ENCODE data around the gene NOS1AP. TPM values are rescaled to one million over a fixed set of nuclear protein-coding genes. Genes with fewer than 3 reads are reported as not detected.

NOS1AP gene
- polyA plus RNA-seq, 1 of the 3 experiments (the other 2 are of a cell fraction) = 0.03 TPM

DNA sequence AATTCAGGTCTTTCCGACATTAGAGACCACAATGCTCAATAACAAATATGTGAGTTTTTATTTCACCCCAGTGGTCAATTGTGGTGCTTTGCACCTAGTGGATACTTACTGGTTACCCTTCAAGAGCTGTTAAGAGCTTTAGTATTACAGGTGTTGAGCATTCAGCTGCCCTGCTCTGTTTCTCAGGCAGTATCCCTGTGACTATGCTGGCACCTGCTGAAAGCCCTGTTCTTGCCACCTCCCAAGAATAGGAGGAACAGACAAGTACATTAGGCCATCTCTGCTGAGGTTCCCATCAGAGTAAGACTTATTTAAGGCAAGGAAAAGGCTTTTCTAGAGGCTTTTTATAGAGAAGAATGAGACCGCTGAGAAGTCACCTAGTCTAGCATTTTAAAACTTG, 60.8 kb downstream of the NOS1AP start:
- Histone ChIP-seq H4K20me1 (ENCODE audit: insufficient read depth) (no peaks in the 10 kb centered on the region), H2AFZ (ENCODE audit: low read depth) (no peak overlapping the region), H3K9me3 (no peaks in the 10 kb centered on the region), H3K4me3 (ENCODE audit: low read depth in 2 of 2, low read length in 1 of 2) (no peak overlapping the region), H3K27ac (ENCODE audit: low read depth in 2 of 2, low read length in 1 of 2) (no peak overlapping the region), H3K9ac (no peak overlapping the region), H3K4me2 (no peak overlapping the region), H3F3A (replicated peaks; ENCODE audit: insufficient read depth) (no peaks in the 10 kb centered on the region), H3K9me2 (no peaks in the 10 kb centered on the region), H3K27me3 (ENCODE audit: insufficient read depth) (peaks cover 8% of the 10 kb centered on the region; the same call in 1 of the 2 replicates), H3K36me3 (replicated peaks in 1 of 2; ENCODE audit: control insufficient read depth in 1 of 2, insufficient read depth in 2 of 2, low read length in 1 of 2) (no peaks in the 10 kb centered on the region), H3K4me1 (ENCODE audit: control insufficient read depth in 1 of 2, insufficient read depth in 2 of 2, low read depth in 1 of 2, low read length in 1 of 2) (peaks cover 0 to 12% of the 10 kb centered on the region in 2 experiments; a peak in 2 of 4 replicates), H3K79me2 (ENCODE audit: insufficient read depth) (no peaks in the 10 kb centered on the region)
- DNase-seq = no peak
- CTCF ChIA-PET = interaction anchor here (1.2 to 1.5 kb wide), 2 partner anchors 17 to 328 kb away, joined by 3 read pairs; no protein-coding TSS in a partner anchor
- no peak for TF ChIP-seq ELF1 (IDR thresholded peaks at IDR 0.05)
- TF ChIP-seq, protein P1, sequence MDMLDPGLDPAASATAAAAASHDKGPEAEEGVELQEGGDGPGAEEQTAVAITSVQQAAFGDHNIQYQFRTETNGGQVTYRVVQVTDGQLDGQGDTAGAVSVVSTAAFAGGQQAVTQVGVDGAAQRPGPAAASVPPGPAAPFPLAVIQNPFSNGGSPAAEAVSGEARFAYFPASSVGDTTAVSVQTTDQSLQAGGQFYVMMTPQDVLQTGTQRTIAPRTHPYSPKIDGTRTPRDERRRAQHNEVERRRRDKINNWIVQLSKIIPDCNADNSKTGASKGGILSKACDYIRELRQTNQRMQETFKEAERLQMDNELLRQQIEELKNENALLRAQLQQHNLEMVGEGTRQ (IDR thresholded peaks at IDR 0.05; ENCODE audit: borderline replicate concordance, low read depth, low read length) = no peak
- TF ChIP-seq RFX5 (IDR thresholded peaks at IDR 0.05; ENCODE audit: low read length) = no peak
- TF ChIP-seq YY1 (IDR thresholded peaks at IDR 0.05; ENCODE audit: low read depth) = no peak
- TF ChIP-seq TAF1 (IDR thresholded peaks at IDR 0.05; ENCODE audit: borderline replicate concordance, low read depth, low read length) = no peak
- no peak for TF ChIP-seq FOXJ3 (CRISPR knock-in tag; IDR thresholded peaks at IDR 0.05)
- 73% methylated on average over 2 of the region's 2 CpGs for WGBS (ENCODE audit: low lambda C conversion rate)
- POLR2A ChIA-PET = no interaction called here

DNA sequence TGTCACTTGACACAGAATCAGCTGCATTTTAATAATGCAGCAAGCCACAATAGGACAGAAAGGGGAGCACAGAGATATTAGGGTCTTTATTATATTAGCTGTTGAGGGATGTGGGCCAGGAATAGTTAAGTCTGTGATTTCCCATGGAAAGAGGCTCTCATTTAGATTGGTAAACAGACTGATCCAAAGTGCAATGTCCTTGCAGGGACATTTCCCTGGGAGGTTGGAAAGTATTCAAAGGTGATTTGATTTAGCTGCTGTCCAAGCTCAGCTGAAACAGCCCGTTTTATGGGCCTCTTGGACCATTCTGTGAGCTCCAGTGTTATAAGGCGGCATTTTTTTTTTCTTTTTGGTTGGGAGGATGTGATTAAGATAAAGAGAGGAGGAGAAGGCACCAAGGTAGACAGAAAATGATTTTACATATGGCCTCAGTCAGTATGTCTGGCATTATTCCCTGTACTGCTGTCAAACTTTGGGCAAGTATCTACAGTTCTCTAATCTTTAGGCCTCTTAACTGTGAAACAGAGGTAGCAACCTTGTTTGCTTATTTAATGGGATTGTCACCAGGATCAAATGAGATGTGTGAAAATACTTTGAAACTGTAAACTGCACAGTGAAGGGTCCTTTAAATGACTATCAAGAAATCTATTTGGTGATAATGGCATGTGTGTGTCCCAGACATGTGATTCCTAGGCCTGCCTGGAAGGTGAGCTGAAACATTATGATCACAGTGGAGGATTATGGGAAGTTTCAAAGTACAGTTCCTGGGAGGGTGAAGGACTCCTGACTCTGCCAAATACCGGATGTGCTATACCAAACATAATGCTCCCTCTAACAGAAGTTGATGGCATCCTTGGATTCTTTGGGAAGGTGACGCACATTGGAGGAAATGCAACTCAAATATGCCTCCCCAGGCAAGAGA, 62.2 kb downstream of the NOS1AP start:
- no peak overlapping the region; a peak in 1 of 4 replicates for H3K27ac ChIP-seq (ENCODE audit: low read depth in 2 of 2, low read length in 1 of 2)
- H3K9me2 ChIP-seq = no peaks in the 10 kb centered on the region
- H3K4me1 ChIP-seq (ENCODE audit: control insufficient read depth in 1 of 2, insufficient read depth in 2 of 2, low read depth in 1 of 2, low read length in 1 of 2) = peaks cover 8 to 13% of the 10 kb centered on the region in 2 experiments; a peak in 2 of 4 replicates
- H3K9ac ChIP-seq = no peak overlapping the region
- H3F3A ChIP-seq (replicated peaks; ENCODE audit: insufficient read depth) = no peaks in the 10 kb centered on the region
- WGBS (ENCODE audit: low lambda C conversion rate) = 41% methylated on average over 4 of the region's 4 CpGs
- H3K79me2 ChIP-seq (ENCODE audit: insufficient read depth) = no peaks in the 10 kb centered on the region
- no peak overlapping the region for H3K4me2 ChIP-seq
- ChIA-PET CTCF (interaction anchor here (0.8 to 1.3 kb wide), 2 partner anchors 94 to 260 kb away, joined by 4 read pairs; no protein-coding TSS in a partner anchor), POLR2A (interaction anchor here (0.8 kb wide), 1 partner anchor 26 kb away, joined by 3 read pairs; no protein-coding TSS in a partner anchor)
- DNase-seq = no peak
- no peaks in the 10 kb centered on the region for H3K36me3 ChIP-seq (replicated peaks in 1 of 2; ENCODE audit: control insufficient read depth in 1 of 2, insufficient read depth in 2 of 2, low read length in 1 of 2)
- peaks cover 8% of the 10 kb centered on the region; the same call in 1 of the 2 replicates for H3K27me3 ChIP-seq (ENCODE audit: insufficient read depth)
- H3K9me3 ChIP-seq = no peaks in the 10 kb centered on the region
- H2AFZ ChIP-seq (ENCODE audit: low read depth) = no peak overlapping the region
- no peak overlapping the region for H3K4me3 ChIP-seq (ENCODE audit: low read depth in 2 of 2, low read length in 1 of 2)
- TF ChIP-seq NRF1 (IDR thresholded peaks at IDR 0.05; ENCODE audit: low read depth, low read length) (no peak), EZH2phosphoT487 (IDR thresholded peaks at IDR 0.05; ENCODE audit: borderline replicate concordance, low read depth) (no peak), TEAD4 (IDR thresholded peaks at IDR 0.05; ENCODE audit: borderline replicate concordance, insufficient read depth) (no peak)
- TF ChIP-seq, protein P2, sequence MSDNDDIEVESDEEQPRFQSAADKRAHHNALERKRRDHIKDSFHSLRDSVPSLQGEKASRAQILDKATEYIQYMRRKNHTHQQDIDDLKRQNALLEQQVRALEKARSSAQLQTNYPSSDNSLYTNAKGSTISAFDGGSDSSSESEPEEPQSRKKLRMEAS (IDR thresholded peaks at IDR 0.05; ENCODE audit: low read depth) = no peak
- no peaks in the 10 kb centered on the region for H4K20me1 ChIP-seq (ENCODE audit: insufficient read depth)

Measured in SK-N-SH (cell line).